Thyroid gland (tissue), 4 donors: Measurements from ENCODE around the gene NUTM2A.
"Not testable (repeated sequence)": the region's sequence is repeated elsewhere in the genome, so short reads cannot be mapped to it uniquely, and the experiment has no call there.

ENCODE experiments used
- CTCF ChIP-seq, 6 experiments: fragments of 200-600 bp in 3 of 6; fragments of 450-650 bp in 3 of 6; sonication (generic) in 3 of 6; IDR thresholded peaks; one replicate each; pipeline ENCODE4 v1.5.1; 2016 to 2019; ENCODE audit warnings: antibody characterized with exemption in 6 of 6, mild to moderate bottlenecking in 2 of 6, inconsistent platforms in 1 of 6, moderate library complexity in 1 of 6
- POLR2A ChIP-seq, 2 donors: fragments of 450-650 bp; IDR thresholded peaks; one replicate each; pipeline ENCODE4 v1.6.1; 2017; ENCODE audit warnings: antibody characterized with exemption in 2 of 2, mild to moderate bottlenecking in 2 of 2, moderate library complexity in 1 of 2

GRCh38 chr10:87177587-87177986, 47.7 kb upstream of the NUTM2A start:
- not testable (repeated sequence) for TF ChIP-seq CTCF, POLR2A (IDR thresholded peaks at IDR 0.05)
